Keratinocyte (primary cell): ENCODE measurements around the gene CACNA2D4. TPM values are rescaled to one million over a fixed set of nuclear protein-coding genes. Genes with fewer than 3 reads are reported as not detected.

ENCODE experiments used
- DNase-seq: peaks from one replicate; pipeline ENCODE4 v3.0.0-alpha.2; 2011; ENCODE audit warnings: low read depth, missing footprints, low spot score
- FAIRE-seq: peaks from 2 replicates; lab custom pipeline; 2011; peaks lifted over from hg19 to GRCh38; lab: Jason Lieb, UNC
- H2AFZ ChIP-seq: 2 replicates; pipeline ENCODE4 v1.6.0; 2012; ENCODE audit warnings: low read length, control low read depth, inconsistent platforms; ENCODE audit not compliant: control insufficient read depth
- H3K27ac ChIP-seq: 2 replicates; pipeline ENCODE4 v1.5.1; 2011; ENCODE audit warnings: low read length; ENCODE audit not compliant: control insufficient read depth, insufficient read depth
- H3K27me3 ChIP-seq: 3 replicates; pipeline ENCODE4 v1.6.0; 2011; ENCODE audit warnings: low read length; ENCODE audit not compliant: control insufficient read depth, insufficient read depth; ENCODE audit errors: extremely low read depth
- H3K36me3 ChIP-seq, 2 experiments: 2 replicates in 1 of 2; 3 replicates in 1 of 2; pipeline ENCODE4 v1.5.1; 2011; ENCODE audit warnings: low read length in 2 of 2, mild to moderate bottlenecking in 1 of 2; ENCODE audit not compliant: control insufficient read depth in 2 of 2, insufficient read depth in 2 of 2; ENCODE audit errors: extremely low read depth in 1 of 2
- H3K4me1 ChIP-seq: 3 replicates; pipeline ENCODE4 v1.5.1; 2011; ENCODE audit warnings: low read length; ENCODE audit not compliant: control insufficient read depth, insufficient read depth; ENCODE audit errors: extremely low read depth
- H3K4me2 ChIP-seq: 3 replicates; pipeline ENCODE4 v1.6.0; 2011; ENCODE audit warnings: low read depth, low read length; ENCODE audit not compliant: control insufficient read depth, insufficient read depth; ENCODE audit errors: extremely low read depth
- H3K4me3 ChIP-seq, 3 experiments: fragments of 200-600 bp in 1 of 3; sonication (generic) in 1 of 3; 2 replicates in 2 of 3; 3 replicates in 1 of 3; pipeline ENCODE4 v1.5.1; 2011 to 2016; ENCODE audit warnings: low read length in 3 of 3, mild to moderate bottlenecking in 3 of 3, control low read depth in 2 of 3, inconsistent platforms in 1 of 3, low read depth in 1 of 3, mixed read lengths in 1 of 3, mixed run types in 1 of 3, moderate library complexity in 1 of 3; ENCODE audit not compliant: control insufficient read depth in 2 of 3, insufficient read depth in 2 of 3; ENCODE audit errors: extremely low read depth in 1 of 3
- H3K79me2 ChIP-seq: 2 replicates; pipeline ENCODE4 v1.6.0; 2012; ENCODE audit warnings: low read length; ENCODE audit not compliant: control insufficient read depth, insufficient read depth
- H3K9ac ChIP-seq: 3 replicates; pipeline ENCODE4 v1.6.0; 2011; ENCODE audit warnings: low read length; ENCODE audit not compliant: control insufficient read depth, insufficient read depth; ENCODE audit errors: extremely low read depth
- H3K9me1 ChIP-seq: 3 replicates; pipeline ENCODE4 v1.6.0; 2011; ENCODE audit warnings: low read length; ENCODE audit not compliant: control insufficient read depth, insufficient read depth; ENCODE audit errors: extremely low read depth
- H3K9me3 ChIP-seq: 2 replicates; pipeline ENCODE4 v1.5.1; 2012; ENCODE audit warnings: low read depth, low read length; ENCODE audit not compliant: control insufficient read depth
- H4K20me1 ChIP-seq: 3 replicates; pipeline ENCODE4 v1.6.0; 2011; ENCODE audit warnings: low read length; ENCODE audit not compliant: control insufficient read depth, insufficient read depth; ENCODE audit errors: extremely low read depth
- EZH2 ChIP-seq: IDR thresholded peaks from one replicate; pipeline ENCODE4 v1.6.1; 2012; ENCODE audit warnings: inconsistent platforms, mild to moderate bottlenecking, low read length, moderate library complexity
- dilution Hi-C: fragments of 300-500 bp; cut with MboI; formaldehyde crosslinking; loops from one replicate; pipeline ENCODE4 v1.7.0; 2020; ENCODE audit warnings: low sequenced_read_pairs; ENCODE audit not compliant: extremely low pct_ligation_motif_present
- polyA plus RNA-seq, 5 experiments: library from polyadenylated mRNA; depleted of rRNA in 3 of 5; stranded (reverse) in 3 of 5; stranded (forward) in 1 of 5; unstranded in 1 of 5; fragments of >200 nt; gene quantifications; 1 replicate in 1 of 5; 2 replicates in 3 of 5; 3 replicates in 1 of 5; pipeline versions ENCODE4 v1.2.1 to v1.2.3, GENCODE V29; 2011 to 2012; ENCODE audit warnings: missing spikeins in 2 of 5, low read depth in 1 of 5, low replicate concordance in 1 of 5
- TF ChIP-seq, protein P1 (sequence below), 3 experiments: IDR thresholded peaks in 1 of 3; conservative IDR thresholded peaks in 1 of 3; optimal IDR thresholded peaks in 1 of 3; 2 replicates in 2 of 3; 3 replicates in 1 of 3; pipeline versions ENCODE3 to v1.5.1; 2011; ENCODE audit warnings: low read length in 3 of 3, mild to moderate bottlenecking in 3 of 3, moderate library complexity in 2 of 3, control low read depth in 1 of 3, inconsistent platforms in 1 of 3; ENCODE audit not compliant: insufficient read depth in 2 of 3; ENCODE audit errors: extremely low read depth in 1 of 3

The CACNA2D4 gene
- polyA plus RNA-seq, 1 donor (not counting 4 experiments of a cell fraction or from before 2014, with no cell fraction given): 0.09 TPM

DNA sequence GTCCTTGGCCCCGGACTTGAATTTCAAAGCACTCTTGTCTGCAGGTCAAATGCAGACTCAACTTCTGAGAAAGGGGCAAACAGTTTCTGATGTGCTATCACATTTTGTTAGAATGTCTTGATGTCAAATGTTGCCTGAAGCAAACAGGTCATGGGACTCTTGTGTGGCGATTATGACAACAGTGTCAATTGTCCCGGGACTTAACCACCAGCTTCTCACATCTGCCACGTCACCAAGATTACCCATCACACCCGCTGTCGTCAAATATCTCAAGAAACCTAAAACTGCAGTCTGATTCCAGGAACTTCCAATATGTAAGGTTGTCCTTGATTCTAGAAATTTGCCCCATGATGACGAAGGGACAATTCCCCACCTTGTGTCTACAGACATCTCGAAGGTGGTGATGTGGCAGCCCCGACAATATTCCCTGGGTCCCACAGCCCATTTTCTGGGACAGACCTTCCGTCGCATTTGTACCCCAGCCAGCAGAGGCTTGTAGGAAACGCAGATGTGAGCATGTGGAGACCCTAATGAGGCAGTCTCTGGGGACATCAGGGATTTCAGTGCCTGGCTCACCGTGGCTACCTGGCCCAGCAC lies 76.8 kb downstream of the CACNA2D4 start:
- DNase-seq (no peak), FAIRE-seq (no peak)
- Histone ChIP-seq H3K36me3 (no peaks in the 10 kb centered on the region), H2AFZ (no peak overlapping the region), H3K4me2 (no peak overlapping the region), H3K9me3 (no peaks in the 10 kb centered on the region), H3K9me1 (no peaks in the 10 kb centered on the region), H3K79me2 (no peaks in the 10 kb centered on the region), H3K9ac (no peak overlapping the region), H4K20me1 (no peaks in the 10 kb centered on the region), H3K4me3 (no peak overlapping the region), H3K4me1 (no peaks in the 10 kb centered on the region), H3K27ac (no peak overlapping the region), H3K27me3 (peaks cover 41% of the 10 kb centered on the region)
- dilution Hi-C loops: no loop called here
- TF ChIP-seq, protein P1, sequence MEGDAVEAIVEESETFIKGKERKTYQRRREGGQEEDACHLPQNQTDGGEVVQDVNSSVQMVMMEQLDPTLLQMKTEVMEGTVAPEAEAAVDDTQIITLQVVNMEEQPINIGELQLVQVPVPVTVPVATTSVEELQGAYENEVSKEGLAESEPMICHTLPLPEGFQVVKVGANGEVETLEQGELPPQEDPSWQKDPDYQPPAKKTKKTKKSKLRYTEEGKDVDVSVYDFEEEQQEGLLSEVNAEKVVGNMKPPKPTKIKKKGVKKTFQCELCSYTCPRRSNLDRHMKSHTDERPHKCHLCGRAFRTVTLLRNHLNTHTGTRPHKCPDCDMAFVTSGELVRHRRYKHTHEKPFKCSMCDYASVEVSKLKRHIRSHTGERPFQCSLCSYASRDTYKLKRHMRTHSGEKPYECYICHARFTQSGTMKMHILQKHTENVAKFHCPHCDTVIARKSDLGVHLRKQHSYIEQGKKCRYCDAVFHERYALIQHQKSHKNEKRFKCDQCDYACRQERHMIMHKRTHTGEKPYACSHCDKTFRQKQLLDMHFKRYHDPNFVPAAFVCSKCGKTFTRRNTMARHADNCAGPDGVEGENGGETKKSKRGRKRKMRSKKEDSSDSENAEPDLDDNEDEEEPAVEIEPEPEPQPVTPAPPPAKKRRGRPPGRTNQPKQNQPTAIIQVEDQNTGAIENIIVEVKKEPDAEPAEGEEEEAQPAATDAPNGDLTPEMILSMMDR (optimal IDR thresholded peaks at IDR 0.05 in 1 of 3, IDR thresholded peaks at IDR 0.05 in 1 of 3, conservative IDR thresholded peaks at IDR 0.05 in 1 of 3; ENCODE audit: extremely low read depth in 1 of 3, insufficient read depth in 2 of 3, low read length in 3 of 3): no peak
- TF ChIP-seq EZH2: no peak

DNA sequence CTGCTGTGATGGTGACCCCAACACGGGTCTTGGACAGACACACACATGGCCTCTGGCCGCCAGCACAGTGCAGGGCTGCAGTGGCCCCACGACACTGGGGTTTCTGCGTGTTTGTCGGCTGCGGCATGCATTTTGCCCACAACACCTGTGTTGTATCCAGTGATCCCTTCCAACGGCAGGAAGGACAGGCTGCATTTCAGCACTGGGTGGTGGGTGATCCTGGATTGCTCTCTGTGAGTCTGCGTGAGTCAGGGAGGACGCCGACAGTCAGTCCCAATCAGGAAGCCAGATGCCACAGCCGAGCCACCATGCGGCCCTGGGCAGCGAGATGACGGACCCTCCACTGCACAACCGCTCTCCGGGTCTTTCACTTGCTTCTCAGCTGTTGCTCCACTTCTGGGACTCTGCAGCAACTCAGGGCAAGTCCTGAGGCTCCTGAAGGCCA lies 77.4 kb downstream of the CACNA2D4 start:
- H3K9me1 ChIP-seq: no peaks in the 10 kb centered on the region
- no peak for DNase-seq
- peaks cover 41% of the 10 kb centered on the region for H3K27me3 ChIP-seq
- H3K79me2 ChIP-seq: no peaks in the 10 kb centered on the region
- no peaks in the 10 kb centered on the region for H3K4me1 ChIP-seq
- H3K4me2 ChIP-seq: no peak overlapping the region
- no peak for FAIRE-seq
- no peaks in the 10 kb centered on the region for H3K36me3 ChIP-seq
- no peaks in the 10 kb centered on the region for H3K9me3 ChIP-seq
- no peak overlapping the region for H2AFZ ChIP-seq
- dilution Hi-C loops: no loop called here
- TF ChIP-seq, protein P1 (optimal IDR thresholded peaks at IDR 0.05 in 1 of 3, IDR thresholded peaks at IDR 0.05 in 1 of 3, conservative IDR thresholded peaks at IDR 0.05 in 1 of 3; ENCODE audit: extremely low read depth in 1 of 3, insufficient read depth in 2 of 3, low read length in 3 of 3): no peak
- TF ChIP-seq EZH2: no peak
- H4K20me1 ChIP-seq: no peaks in the 10 kb centered on the region
- H3K9ac ChIP-seq: no peak overlapping the region
- no peak overlapping the region for H3K4me3 ChIP-seq
- no peak overlapping the region for H3K27ac ChIP-seq
